HG03432 (cell line): ENCODE measurements around the gene NEK10.

Source experiments
- ATAC-seq: cut with Tn5 transposase; IDR thresholded peaks from one replicate; pipeline ENCODE4 v1.9.1; 2021; ENCODE audit warnings: mild to moderate bottlenecking, moderate library complexity; ENCODE audit not compliant: unreplicated experiment

Gene NEK10

GRCh38 chr3:27076815-27077630 is 292.2 kb downstream of the NEK10 start:
- ATAC-seq: no peak

GRCh38 chr3:27074914-27075313 is 294.3 kb downstream of the NEK10 start:
- ATAC-seq: no peak

- no peak for ATAC-seq
These were observed 295.3 kb downstream of the NEK10 start for GRCh38 chr3:27073912-27074311.

- ATAC-seq: no peak
These were observed 296.2 kb downstream of the NEK10 start for GRCh38 chr3:27072810-27073651.

DNA sequence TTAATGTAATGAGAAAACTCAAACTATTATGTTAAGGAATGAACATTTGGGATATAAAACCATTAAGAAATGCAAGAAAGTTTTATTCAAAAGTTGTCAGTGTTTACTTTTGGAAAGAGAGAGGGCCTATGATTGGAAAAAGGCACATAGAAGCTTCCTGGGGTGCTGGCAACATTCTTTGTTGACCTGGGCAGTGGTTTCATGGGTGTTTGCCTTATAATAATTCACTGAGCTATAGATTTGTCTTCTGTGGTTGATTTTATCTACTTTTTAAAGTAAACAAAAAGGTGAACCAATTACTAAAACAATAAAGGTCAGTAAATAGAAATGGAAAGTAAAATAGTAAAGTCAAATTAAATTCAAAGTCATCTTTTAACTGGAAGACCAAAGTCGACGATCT is 308.8 kb downstream of the NEK10 start:
- no peak for ATAC-seq
